K562 (cell line): ENCODE data around the gene DKKL1. TPM values are rescaled to one million over a fixed set of nuclear protein-coding genes. Genes with fewer than 3 reads are reported as not detected.

Experiments
- ATF4 ChIP-seq: fragments of 450-650 bp; formaldehyde crosslinking; IDR thresholded peaks from 2 replicates; pipeline ENCODE4 v1.4.0; 2022; ENCODE audit warnings: mild to moderate bottlenecking, moderate library complexity
- CBFA2T3 ChIP-seq: fragments of 450-650 bp; IDR thresholded peaks from 2 replicates; pipeline ENCODE4 v1.6.1; 2017
- CGGBP1 ChIP-seq: fragments of 250-450 bp; sonication (Bioruptor Pico); IDR thresholded peaks from 2 replicates; pipeline ENCODE4 v1.9.0; 2021; ENCODE audit warnings: mild to moderate bottlenecking
- CUX1 ChIP-seq: fragments of 200-800 bp; sonication (Bioruptor generic); IDR thresholded peaks from 2 replicates; pipeline ENCODE4 v1.6.1; 2016; ENCODE audit warnings: missing genetic modification characterization, missing compliant biosample characterization
- EGR1 ChIP-seq: fragments of 450-650 bp; conservative IDR thresholded peaks from 2 replicates; pipeline ENCODE4 v1.6.1; 2017; ENCODE audit warnings: mild to moderate bottlenecking
- FOXO4 ChIP-seq: fragments of 450-650 bp; formaldehyde crosslinking; IDR thresholded peaks from 2 replicates; pipeline ENCODE4 v1.4.0; 2020; ENCODE audit warnings: mild to moderate bottlenecking, moderate library complexity
- JUND ChIP-seq, 2 experiments: IDR thresholded peaks; 2 replicates in 1 of 2; 3 replicates in 1 of 2; pipeline ENCODE4 v1.6.1; 2011; ENCODE audit warnings: borderline replicate concordance in 2 of 2, low read depth in 2 of 2, low read length in 2 of 2, improper control_type of control experiment in 1 of 2, missing biosample characterization in 1 of 2, missing genetic modification characterization in 1 of 2, missing genetic modification reagents in 1 of 2
- MAZ ChIP-seq, 2 experiments: fragments of 450-650 bp in 1 of 2; sonication (generic) in 1 of 2; formaldehyde crosslinking; IDR thresholded peaks in 1 of 2; conservative IDR thresholded peaks in 1 of 2; 2 replicates each; pipeline versions ENCODE4 v1.4.0 to v1.5.0; 2020; ENCODE audit warnings: mild to moderate bottlenecking in 1 of 2, missing genetic modification reagents in 1 of 2
- NR2C2 ChIP-seq, 2 experiments: fragments of 200-800 bp in 1 of 2; sonication (Bioruptor generic) in 1 of 2; sonication (generic) in 1 of 2; formaldehyde crosslinking in 1 of 2; IDR thresholded peaks; 2 replicates each; pipeline versions ENCODE4 v1.6.1 to v1.8.0; 2016 to 2022; ENCODE audit warnings: mild to moderate bottlenecking in 1 of 2, missing compliant biosample characterization in 1 of 2, missing genetic modification characterization in 1 of 2, missing genetic modification reagents in 1 of 2
- SP2 ChIP-seq: IDR thresholded peaks from 2 replicates; pipeline ENCODE4 v1.6.1; 2011; ENCODE audit warnings: mild to moderate bottlenecking, low read depth, low read length, moderate library complexity; ENCODE audit not compliant: poor library complexity, severe bottlenecking; ENCODE audit errors: extremely low read depth
- ZNF174 ChIP-seq: fragments of 250-450 bp; sonication (Bioruptor Pico); IDR thresholded peaks from 2 replicates; pipeline ENCODE4 v1.4.0; 2020; ENCODE audit warnings: mild to moderate bottlenecking
- ZNF551 ChIP-seq: fragments of 250-450 bp; sonication (Bioruptor Pico); IDR thresholded peaks from 2 replicates; pipeline ENCODE4 v1.5.0; 2021; ENCODE audit warnings: mild to moderate bottlenecking, moderate library complexity
- ZNF592 ChIP-seq: fragments of 450-650 bp; IDR thresholded peaks from 2 replicates; pipeline ENCODE4 v1.6.1; 2017; ENCODE audit warnings: antibody characterized with exemption, mild to moderate bottlenecking
- polyA plus RNA-seq, 8 experiments: library from polyadenylated mRNA; depleted of rRNA in 4 of 8; stranded (reverse) in 5 of 8; unstranded in 3 of 8; fragments of >200 nt; fragmentation: Nextera tagmentation in 2 of 8; fragmentation: Illumina TruSeq in 1 of 8; extraction: Ambion mirVana in 2 of 8; extraction: Trizol in 1 of 8; gene quantifications; 2 replicates each; pipeline versions ENCODE4 v1.2.1 to v1.2.3, GENCODE V29; 2011 to 2014; ENCODE audit warnings: inconsistent platforms in 1 of 8, missing spikeins in 1 of 8
- total RNA-seq, 7 experiments: library from RNA; depleted of rRNA in 6 of 7; stranded (reverse); fragments of >200 nt in 6 of 7; fragmentation: Illumina TruSeq in 2 of 7; extraction: Trizol in 2 of 7; gene quantifications; 2 replicates each; pipeline versions ENCODE4 v1.2.1 to v1.2.3, GENCODE V29; 2011 to 2021; ENCODE audit warnings: low replicate concordance in 1 of 7

DKKL1 gene
- total and polyA plus RNA-seq, 9 of the 15 experiments (the other 6 are each of a cell fraction or from before 2014, with no cell fraction given) = 0.15 to 1.7 (median 0.52) TPM

GRCh38 chr19:49409441-49410029, 45.9 kb downstream of the DKKL1 start (continued):
- no peak for TF ChIP-seq CUX1 (CRISPR knock-in tag)
- TF ChIP-seq ZNF592 = peak; percentile 80
- TF ChIP-seq ATF4 = no peak
- TF ChIP-seq EGR1 = no peak
- TF ChIP-seq FOXO4 (CRISPR knock-in tag) = no peak
- TF ChIP-seq NR2C2 (CRISPR knock-in tag; IDR thresholded peaks at IDR 0.05) = no peak
- peak; percentile 90 for TF ChIP-seq NR2C2 (tag; IDR thresholded peaks at IDR 0.05)
- TF ChIP-seq SP2 = no peak
- TF ChIP-seq JUND (IDR thresholded peaks at IDR 0.05; ENCODE audit: borderline replicate concordance, low read depth, low read length) = no peak
- TF ChIP-seq JUND (tag; IDR thresholded peaks at IDR 0.05; ENCODE audit: borderline replicate concordance, low read depth, low read length) = peak; percentile 30; the same call in 1 of the 3 replicates
- TF ChIP-seq ZNF174 (CRISPR knock-in tag) = no peak
- no peak for TF ChIP-seq ZNF551
- TF ChIP-seq CGGBP1 (CRISPR knock-in tag) = no peak
- no peak for TF ChIP-seq CBFA2T3
- no peak for TF ChIP-seq MAZ (CRISPR knock-in tag; conservative IDR thresholded peaks at IDR 0.05 in 1 of 2, IDR thresholded peaks at IDR 0.05 in 1 of 2)
